Tibial nerve (tissue), 4 donors: ENCODE results near the gene PSMC5. TPM values are rescaled to one million over a fixed set of nuclear protein-coding genes. Genes with fewer than 3 reads are reported as not detected.
"Not testable (repeated sequence)": the region's sequence is repeated elsewhere in the genome, so short reads cannot be mapped to it uniquely, and the experiment has no call there.

Source experiments
- DNase-seq, 2 donors: peaks; one replicate each; pipeline ENCODE4 v3.0.0-alpha.2; 2019; ENCODE audit warnings: low spot score in 2 of 2
- H3K27ac ChIP-seq, 4 donors: fragments of 200-600 bp; sonication (generic) in 3 of 4; one replicate each; pipeline ENCODE4 v1.5.1; 2017 to 2019; ENCODE audit warnings: mild to moderate bottlenecking in 1 of 4
- H3K27me3 ChIP-seq, 2 donors: fragments of 200-600 bp; sonication (generic) in 1 of 2; one replicate each; pipeline versions ENCODE4 v1.5.1 to v1.6.0; 2017 to 2019
- H3K36me3 ChIP-seq, 3 donors: fragments of 200-600 bp; sonication (generic); one replicate each; pipeline ENCODE4 v1.5.1; 2018 to 2019
- H3K4me1 ChIP-seq, 4 donors: fragments of 200-600 bp; sonication (generic) in 3 of 4; one replicate each; pipeline ENCODE4 v1.5.1; 2017 to 2019
- H3K4me3 ChIP-seq, 4 donors: fragments of 200-600 bp; sonication (generic) in 3 of 4; one replicate each; pipeline ENCODE4 v1.5.1; 2017 to 2019; ENCODE audit warnings: mild to moderate bottlenecking in 1 of 4, moderate library complexity in 1 of 4
- H3K9me3 ChIP-seq, 4 donors: fragments of 200-600 bp; sonication (generic) in 3 of 4; one replicate each; pipeline ENCODE4 v1.5.1; 2017 to 2019
- CTCF ChIP-seq, 5 experiments: fragments of 200-600 bp in 3 of 5; fragments of 450-650 bp in 2 of 5; sonication (generic) in 3 of 5; IDR thresholded peaks; one replicate each; pipeline ENCODE4 v1.5.1; 2016 to 2019; ENCODE audit warnings: antibody characterized with exemption in 5 of 5, mild to moderate bottlenecking in 3 of 5, moderate library complexity in 2 of 5
- EP300 ChIP-seq, 2 donors: sonication (generic); formaldehyde crosslinking; IDR thresholded peaks; one replicate each; pipeline ENCODE4 v1.6.1; 2017; ENCODE audit warnings: antibody characterized with exemption in 2 of 2, mild to moderate bottlenecking in 1 of 2
- POLR2A ChIP-seq, 2 donors: fragments of 450-650 bp; IDR thresholded peaks; one replicate each; pipeline ENCODE4 v1.6.1; 2017; ENCODE audit warnings: antibody characterized with exemption in 2 of 2, mild to moderate bottlenecking in 2 of 2, moderate library complexity in 2 of 2
- WGBS, 2 donors: methylation state at CpG; one replicate each; pipeline ENCODE4 v1.1.5; 2018; 5-methylcytosine and 5-hydroxymethylcytosine counted together
- total RNA-seq, 4 donors: library from RNA; depleted of rRNA; stranded (reverse); fragments of >200 nt; gene quantifications; one replicate each; pipeline ENCODE4 v1.1.0, GENCODE V29; 2016

Gene PSMC5
- total RNA-seq, 4 donors from 2014 or later = 62.1 to 116 (median 103) TPM

- not testable (repeated sequence) for H3K27ac ChIP-seq, H3K27me3 ChIP-seq, H3K9me3 ChIP-seq, H3K4me3 ChIP-seq, DNase-seq, H3K4me1 ChIP-seq, H3K36me3 ChIP-seq
- peak in 1 of 5 experiments; percentile 7 for TF ChIP-seq CTCF (IDR thresholded peaks at IDR 0.05)
- 39 to 52% methylated on average over 9 of the region's 9 CpGs for WGBS, 2 donors
Observed at GRCh38 chr17:63869491-63870291, 42.5 kb downstream of the PSMC5 start.

- H3K4me3 ChIP-seq = not testable (repeated sequence)
- WGBS, 2 donors = 84 to 88% methylated on average over 4 of the region's 4 CpGs
Observed at GRCh38 chr17:63870292-63870665, 43.0 kb downstream of the PSMC5 start.

GRCh38 chr17:63871646-63872365, 44.6 kb downstream of the PSMC5 start:
- not testable (repeated sequence) for H3K27me3 ChIP-seq, H3K36me3 ChIP-seq, H3K4me3 ChIP-seq, H3K4me1 ChIP-seq, H3K9me3 ChIP-seq, DNase-seq, H3K27ac ChIP-seq
- WGBS, 2 donors = 88 to 92% methylated on average over 11 to 14 of the region's 15 CpGs

More at GRCh38 chr17:63870292-63870665, 43.0 kb downstream of the PSMC5 start:
- H3K4me1 ChIP-seq, DNase-seq, H3K36me3 ChIP-seq, H3K9me3 ChIP-seq, H3K27ac ChIP-seq, H3K27me3 ChIP-seq: not testable (repeated sequence)

GRCh38 chr17:63873577-63873976, 46.3 kb downstream of the PSMC5 start, which contains the start of gene CSH2:
Gene CSH2 (minus strand): TSS chr17:63873677. CDS start chr17:63873614, 63 bp downstream.
- not testable (repeated sequence) for H3K4me1 ChIP-seq, H3K9me3 ChIP-seq, H3K36me3 ChIP-seq, H3K27me3 ChIP-seq, H3K27ac ChIP-seq, H3K4me3 ChIP-seq, DNase-seq
- no CpG with 5 or more reads among the region's 7 CpGs for WGBS, 2 donors

GRCh38 chr17:63874061-63874626, 46.9 kb downstream of the PSMC5 start:
- H3K9me3 ChIP-seq, H3K36me3 ChIP-seq, H3K27ac ChIP-seq, DNase-seq, H3K4me1 ChIP-seq, H3K4me3 ChIP-seq, H3K27me3 ChIP-seq: not testable (repeated sequence)
- WGBS, 2 donors = 76 to 82% methylated on average over 6 of the region's 8 CpGs

- H3K9me3 ChIP-seq, H3K4me1 ChIP-seq: not testable (repeated sequence)
- 72 to 80% methylated on average over 6 of the region's 6 CpGs for WGBS, 2 donors
Observed at GRCh38 chr17:63874693-63875092, 47.5 kb downstream of the PSMC5 start.

GRCh38 chr17:63878413-63878812, 51.2 kb downstream of the PSMC5 start:
- H3K27ac ChIP-seq, DNase-seq, H3K36me3 ChIP-seq, H3K4me3 ChIP-seq, H3K9me3 ChIP-seq, H3K27me3 ChIP-seq, H3K4me1 ChIP-seq: not testable (repeated sequence)
- 90 to 91% methylated on average over 9 of the region's 9 CpGs for WGBS, 2 donors

More at GRCh38 chr17:63874693-63875092, 47.5 kb downstream of the PSMC5 start:
- not testable (repeated sequence) for H3K27ac ChIP-seq, DNase-seq, H3K36me3 ChIP-seq, H3K27me3 ChIP-seq, H3K4me3 ChIP-seq

- H3K9me3 ChIP-seq = no peaks in the 10 kb centered on the region
- H3K4me1 ChIP-seq = no peaks in the 10 kb centered on the region
- H3K4me3 ChIP-seq = no peak overlapping the region
- no peaks in the 10 kb centered on the region for H3K36me3 ChIP-seq
- TF ChIP-seq CTCF (IDR thresholded peaks at IDR 0.05) (no peak), POLR2A (IDR thresholded peaks at IDR 0.05) (no peak), EP300 (IDR thresholded peaks at IDR 0.05) (no peak)
- DNase-seq = no peak
- no peak overlapping the region for H3K27ac ChIP-seq
- 88 to 93% methylated on average over 11 of the region's 12 CpGs for WGBS, 2 donors
- H3K27me3 ChIP-seq = no peaks in the 10 kb centered on the region
Observed at GRCh38 chr17:63880706-63881105, 53.5 kb downstream of the PSMC5 start.

GRCh38 chr17:63881337-63881736, 54.1 kb downstream of the PSMC5 start:
- H3K4me1 ChIP-seq, H3K36me3 ChIP-seq, H3K27me3 ChIP-seq, DNase-seq, H3K9me3 ChIP-seq, H3K27ac ChIP-seq, H3K4me3 ChIP-seq: not testable (repeated sequence)
- 43 to 48% methylated on average over 11 of the region's 11 CpGs for WGBS, 2 donors
